ENCODE measurements around the gene CETP.

CETP gene

GRCh38 chr16:57027067-57027466 lies 65.3 kb downstream of the CETP start:
- no peaks in the 10 kb centered on the region for H3K27me3 ChIP-seq (ENCODE audit: insufficient read depth, poor library complexity, severe bottlenecking)
- peaks cover 9% of the 10 kb centered on the region for H3K4me1 ChIP-seq (ENCODE audit: insufficient read depth, poor library complexity, severe bottlenecking)
- TF ChIP-seq CTCF (IDR thresholded peaks at IDR 0.05; ENCODE audit: poor library complexity, severe bottlenecking): no peak
- no peak overlapping the region for H3K4me3 ChIP-seq (ENCODE audit: severe bottlenecking)
- no peak overlapping the region for H3K27ac ChIP-seq (ENCODE audit: poor library complexity, severe bottlenecking)
- H3K9me3 ChIP-seq (ENCODE audit: severe bottlenecking): no peaks in the 10 kb centered on the region
- H3K36me3 ChIP-seq (ENCODE audit: low read depth): no peaks in the 10 kb centered on the region
- no peak for DNase-seq (ENCODE audit: low spot score)
- no peak for ATAC-seq (ENCODE audit: low read depth)

- no peak for DNase-seq (ENCODE audit: low spot score)
- Histone ChIP-seq H3K36me3 (ENCODE audit: low read depth) (no peaks in the 10 kb centered on the region), H3K4me1 (ENCODE audit: insufficient read depth, poor library complexity, severe bottlenecking) (peaks cover 9% of the 10 kb centered on the region), H3K9me3 (ENCODE audit: severe bottlenecking) (no peaks in the 10 kb centered on the region), H3K27ac (ENCODE audit: poor library complexity, severe bottlenecking) (peak overlapping the region; percentile 50), H3K4me3 (ENCODE audit: severe bottlenecking) (no peak overlapping the region), H3K27me3 (ENCODE audit: insufficient read depth, poor library complexity, severe bottlenecking) (no peaks in the 10 kb centered on the region)
- no peak for TF ChIP-seq CTCF (IDR thresholded peaks at IDR 0.05; ENCODE audit: poor library complexity, severe bottlenecking)
- peak; percentile 59 for ATAC-seq (ENCODE audit: low read depth)
These were observed 66.3 kb downstream of the CETP start for GRCh38 chr16:57028086-57028485.

GRCh38 chr16:57029161-57030160 lies 67.7 kb downstream of the CETP start:
- Histone ChIP-seq H3K9me3 (ENCODE audit: severe bottlenecking) (no peaks in the 10 kb centered on the region), H3K36me3 (ENCODE audit: low read depth) (no peaks in the 10 kb centered on the region), H3K27me3 (ENCODE audit: insufficient read depth, poor library complexity, severe bottlenecking) (no peaks in the 10 kb centered on the region), H3K27ac (ENCODE audit: poor library complexity, severe bottlenecking) (peak overlapping the region; percentile 50), H3K4me1 (ENCODE audit: insufficient read depth, poor library complexity, severe bottlenecking) (peaks cover 9% of the 10 kb centered on the region), H3K4me3 (ENCODE audit: severe bottlenecking) (no peak overlapping the region)
- ATAC-seq (ENCODE audit: low read depth) (peak; percentile 91), DNase-seq (ENCODE audit: low spot score) (no peak)
- no peak for TF ChIP-seq CTCF (IDR thresholded peaks at IDR 0.05; ENCODE audit: poor library complexity, severe bottlenecking)

- Histone ChIP-seq H3K36me3 (ENCODE audit: low read depth) (no peaks in the 10 kb centered on the region), H3K4me1 (ENCODE audit: insufficient read depth, poor library complexity, severe bottlenecking) (peaks cover 9% of the 10 kb centered on the region), H3K4me3 (ENCODE audit: severe bottlenecking) (no peak overlapping the region), H3K27me3 (ENCODE audit: insufficient read depth, poor library complexity, severe bottlenecking) (no peaks in the 10 kb centered on the region), H3K27ac (ENCODE audit: poor library complexity, severe bottlenecking) (no peak overlapping the region), H3K9me3 (ENCODE audit: severe bottlenecking) (no peaks in the 10 kb centered on the region)
- no peak for TF ChIP-seq CTCF (IDR thresholded peaks at IDR 0.05; ENCODE audit: poor library complexity, severe bottlenecking)
- ATAC-seq (ENCODE audit: low read depth): no peak
- no peak for DNase-seq (ENCODE audit: low spot score)
These were observed 68.7 kb downstream of the CETP start for GRCh38 chr16:57030346-57030902.

All from RWPE2 (cell line).